ENCODE measurements around the gene MED10. TPM values are rescaled to one million over a fixed set of nuclear protein-coding genes. Genes with fewer than 3 reads are reported as not detected.

MED10 gene
- total RNA-seq, 1 donor from 2014 or later, result 49.3 TPM

DNA sequence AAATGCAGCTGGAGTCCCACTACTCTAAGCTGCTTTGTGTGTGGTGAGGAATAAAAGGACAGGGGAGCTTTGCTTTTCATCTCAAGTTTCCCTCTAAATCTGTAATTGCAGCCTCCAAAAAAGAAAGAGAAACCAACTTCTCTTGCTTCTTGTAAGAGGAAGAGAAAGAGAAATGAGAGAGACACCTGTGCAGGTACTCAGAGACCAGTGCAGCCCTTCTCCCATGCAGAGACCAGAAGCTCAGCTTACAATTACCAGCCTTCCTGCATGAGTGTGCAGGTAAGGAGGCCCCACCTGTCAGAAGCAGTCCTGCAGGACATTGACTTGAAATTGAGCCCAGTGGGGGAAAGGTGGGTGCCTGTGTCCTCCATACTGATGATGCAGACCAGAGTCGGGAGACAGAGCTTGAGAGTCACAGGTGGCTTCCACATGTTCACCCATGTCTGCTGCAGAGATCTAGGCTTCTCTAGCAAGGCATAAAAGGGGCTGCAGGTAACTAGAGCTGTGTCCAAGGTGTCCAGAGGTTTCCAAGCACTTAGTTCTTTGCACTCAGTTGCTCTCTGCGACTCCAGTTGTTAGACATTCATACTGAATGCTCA, 15.3 kb upstream of the MED10 start:
- FAIRE-seq (no peak), DNase-seq (ENCODE audit: low read depth) (no peak)
- Histone ChIP-seq H3K4me2 (ENCODE audit: low read length) (no peak overlapping the region), H3K9ac (ENCODE audit: low read length) (no peak overlapping the region), H3K9me3 (ENCODE audit: insufficient read depth, low read depth, low read length) (no peaks in the 10 kb centered on the region), H3K27ac (ENCODE audit: low read depth, low read length) (no peak overlapping the region), H3K4me3 (ENCODE audit: insufficient read depth, low read depth, low read length) (no peak overlapping the region), H3K27me3 (ENCODE audit: insufficient read depth, low read length) (no peaks in the 10 kb centered on the region), H3K36me3 (ENCODE audit: insufficient read depth, low read length) (no peaks in the 10 kb centered on the region), H4K20me1 (ENCODE audit: insufficient read depth, low read length) (no peaks in the 10 kb centered on the region), H3K4me1 (ENCODE audit: insufficient read depth, low read length) (no peaks in the 10 kb centered on the region), H3K79me2 (ENCODE audit: insufficient read depth, low read length) (no peaks in the 10 kb centered on the region), H2AFZ (ENCODE audit: low read depth, low read length) (no peak overlapping the region)
- Mint-ChIP-seq H3K4me3 (ENCODE audit: unreplicated experiment) (no peak overlapping the region), H3K27ac (ENCODE audit: unreplicated experiment) (no peak overlapping the region), H3K9me3 (ENCODE audit: unreplicated experiment) (peaks cover 26% of the 10 kb centered on the region), H3K36me3 (ENCODE audit: low read depth, unreplicated experiment) (no peaks in the 10 kb centered on the region), H3K4me1 (ENCODE audit: low read depth, unreplicated experiment) (no peaks in the 10 kb centered on the region), H3K27me3 (ENCODE audit: low read depth, unreplicated experiment) (peaks cover 43% of the 10 kb centered on the region)
- TF ChIP-seq, protein P1, sequence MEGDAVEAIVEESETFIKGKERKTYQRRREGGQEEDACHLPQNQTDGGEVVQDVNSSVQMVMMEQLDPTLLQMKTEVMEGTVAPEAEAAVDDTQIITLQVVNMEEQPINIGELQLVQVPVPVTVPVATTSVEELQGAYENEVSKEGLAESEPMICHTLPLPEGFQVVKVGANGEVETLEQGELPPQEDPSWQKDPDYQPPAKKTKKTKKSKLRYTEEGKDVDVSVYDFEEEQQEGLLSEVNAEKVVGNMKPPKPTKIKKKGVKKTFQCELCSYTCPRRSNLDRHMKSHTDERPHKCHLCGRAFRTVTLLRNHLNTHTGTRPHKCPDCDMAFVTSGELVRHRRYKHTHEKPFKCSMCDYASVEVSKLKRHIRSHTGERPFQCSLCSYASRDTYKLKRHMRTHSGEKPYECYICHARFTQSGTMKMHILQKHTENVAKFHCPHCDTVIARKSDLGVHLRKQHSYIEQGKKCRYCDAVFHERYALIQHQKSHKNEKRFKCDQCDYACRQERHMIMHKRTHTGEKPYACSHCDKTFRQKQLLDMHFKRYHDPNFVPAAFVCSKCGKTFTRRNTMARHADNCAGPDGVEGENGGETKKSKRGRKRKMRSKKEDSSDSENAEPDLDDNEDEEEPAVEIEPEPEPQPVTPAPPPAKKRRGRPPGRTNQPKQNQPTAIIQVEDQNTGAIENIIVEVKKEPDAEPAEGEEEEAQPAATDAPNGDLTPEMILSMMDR (IDR thresholded peaks at IDR 0.05; ENCODE audit: insufficient read depth, low read depth, low read length), result no peak
- TF ChIP-seq EZH2 (IDR thresholded peaks at IDR 0.05; ENCODE audit: insufficient read depth, low read length), result no peak

DNA sequence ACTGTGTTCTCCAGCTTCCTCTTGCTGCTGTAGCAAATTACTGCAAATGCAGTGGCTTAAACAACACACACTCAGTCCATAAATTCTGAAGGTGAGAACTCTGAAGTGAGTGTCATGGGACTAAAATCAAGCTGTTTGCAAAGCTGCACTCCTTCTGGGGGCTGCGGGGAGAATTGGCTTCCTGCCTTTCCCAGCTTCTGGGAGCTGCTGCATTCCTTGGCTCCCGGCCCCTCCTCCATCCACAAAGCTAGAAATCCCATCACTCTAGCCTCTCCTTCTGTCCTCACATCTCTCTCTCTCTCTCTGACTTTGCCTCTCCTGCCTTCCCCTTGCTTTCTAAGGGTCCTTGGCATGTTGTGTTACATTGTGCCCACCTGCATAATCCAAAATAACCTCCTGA, 14.2 kb upstream of the MED10 start:
- H3K9ac ChIP-seq (ENCODE audit: low read length), result no peak overlapping the region
- TF ChIP-seq, protein P1 (IDR thresholded peaks at IDR 0.05; ENCODE audit: insufficient read depth, low read depth, low read length), result no peak
- TF ChIP-seq EZH2 (IDR thresholded peaks at IDR 0.05; ENCODE audit: insufficient read depth, low read length), result no peak
- FAIRE-seq (no peak), DNase-seq (ENCODE audit: low read depth) (no peak)
- Mint-ChIP-seq H3K27me3 (ENCODE audit: low read depth, unreplicated experiment) (peaks cover 38% of the 10 kb centered on the region), H3K9me3 (ENCODE audit: unreplicated experiment) (peaks cover 26% of the 10 kb centered on the region), H3K4me3 (ENCODE audit: unreplicated experiment) (no peak overlapping the region), H3K4me1 (ENCODE audit: low read depth, unreplicated experiment) (no peaks in the 10 kb centered on the region), H3K27ac (ENCODE audit: unreplicated experiment) (no peak overlapping the region), H3K36me3 (ENCODE audit: low read depth, unreplicated experiment) (no peaks in the 10 kb centered on the region)
- no peaks in the 10 kb centered on the region for H3K79me2 ChIP-seq (ENCODE audit: insufficient read depth, low read length)
- no peaks in the 10 kb centered on the region for H4K20me1 ChIP-seq (ENCODE audit: insufficient read depth, low read length)
- no peak overlapping the region for H3K27ac ChIP-seq (ENCODE audit: low read depth, low read length)
- H3K27me3 ChIP-seq (ENCODE audit: insufficient read depth, low read length), result no peaks in the 10 kb centered on the region
- H2AFZ ChIP-seq (ENCODE audit: low read depth, low read length), result no peak overlapping the region
- no peaks in the 10 kb centered on the region for H3K36me3 ChIP-seq (ENCODE audit: insufficient read depth, low read length)
- H3K4me3 ChIP-seq (ENCODE audit: insufficient read depth, low read depth, low read length), result no peak overlapping the region
- no peaks in the 10 kb centered on the region for H3K4me1 ChIP-seq (ENCODE audit: insufficient read depth, low read length)
- H3K4me2 ChIP-seq (ENCODE audit: low read length), result no peak overlapping the region
- H3K9me3 ChIP-seq (ENCODE audit: insufficient read depth, low read depth, low read length), result no peaks in the 10 kb centered on the region

DNA sequence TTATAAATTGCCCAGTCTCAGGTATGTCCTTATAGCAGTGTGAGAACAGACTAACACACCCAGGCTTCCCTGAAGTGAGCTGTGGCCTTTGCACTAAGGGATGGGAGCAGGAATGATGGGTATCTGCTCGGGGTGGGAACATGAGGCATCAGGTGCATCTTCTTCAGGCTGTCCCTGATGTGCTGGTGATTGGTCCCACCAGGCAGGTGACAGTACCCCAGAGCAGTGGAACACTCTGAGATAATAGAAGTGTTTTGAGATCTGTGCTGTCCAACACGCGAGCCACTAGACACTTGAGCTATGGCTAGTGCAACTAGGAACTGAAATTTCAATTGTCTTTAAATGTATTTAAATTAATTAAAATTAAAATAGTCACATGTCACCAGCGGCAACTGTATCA, 12.8 kb upstream of the MED10 start:
- Histone ChIP-seq H3K36me3 (ENCODE audit: insufficient read depth, low read length) (no peaks in the 10 kb centered on the region), H3K4me2 (ENCODE audit: low read length) (no peak overlapping the region), H4K20me1 (ENCODE audit: insufficient read depth, low read length) (no peaks in the 10 kb centered on the region), H3K9me3 (ENCODE audit: insufficient read depth, low read depth, low read length) (no peaks in the 10 kb centered on the region), H3K27ac (ENCODE audit: low read depth, low read length) (no peak overlapping the region), H2AFZ (ENCODE audit: low read depth, low read length) (no peak overlapping the region), H3K4me1 (ENCODE audit: insufficient read depth, low read length) (no peaks in the 10 kb centered on the region), H3K79me2 (ENCODE audit: insufficient read depth, low read length) (no peaks in the 10 kb centered on the region), H3K4me3 (ENCODE audit: insufficient read depth, low read depth, low read length) (no peak overlapping the region), H3K9ac (ENCODE audit: low read length) (no peak overlapping the region), H3K27me3 (ENCODE audit: insufficient read depth, low read length) (no peaks in the 10 kb centered on the region)
- Mint-ChIP-seq H3K9me3 (ENCODE audit: unreplicated experiment) (peaks cover 21% of the 10 kb centered on the region), H3K27ac (ENCODE audit: unreplicated experiment) (no peak overlapping the region), H3K4me1 (ENCODE audit: low read depth, unreplicated experiment) (no peaks in the 10 kb centered on the region), H3K27me3 (ENCODE audit: low read depth, unreplicated experiment) (peaks cover 43% of the 10 kb centered on the region), H3K4me3 (ENCODE audit: unreplicated experiment) (no peak overlapping the region), H3K36me3 (ENCODE audit: low read depth, unreplicated experiment) (no peaks in the 10 kb centered on the region)
- TF ChIP-seq, protein P1 (IDR thresholded peaks at IDR 0.05; ENCODE audit: insufficient read depth, low read depth, low read length), result no peak
- TF ChIP-seq EZH2 (IDR thresholded peaks at IDR 0.05; ENCODE audit: insufficient read depth, low read length), result no peak
- DNase-seq (ENCODE audit: low read depth) (no peak), FAIRE-seq (no peak)
